Measurements from ENCODE around the gene CCDC148.

The CCDC148 gene

DNA sequence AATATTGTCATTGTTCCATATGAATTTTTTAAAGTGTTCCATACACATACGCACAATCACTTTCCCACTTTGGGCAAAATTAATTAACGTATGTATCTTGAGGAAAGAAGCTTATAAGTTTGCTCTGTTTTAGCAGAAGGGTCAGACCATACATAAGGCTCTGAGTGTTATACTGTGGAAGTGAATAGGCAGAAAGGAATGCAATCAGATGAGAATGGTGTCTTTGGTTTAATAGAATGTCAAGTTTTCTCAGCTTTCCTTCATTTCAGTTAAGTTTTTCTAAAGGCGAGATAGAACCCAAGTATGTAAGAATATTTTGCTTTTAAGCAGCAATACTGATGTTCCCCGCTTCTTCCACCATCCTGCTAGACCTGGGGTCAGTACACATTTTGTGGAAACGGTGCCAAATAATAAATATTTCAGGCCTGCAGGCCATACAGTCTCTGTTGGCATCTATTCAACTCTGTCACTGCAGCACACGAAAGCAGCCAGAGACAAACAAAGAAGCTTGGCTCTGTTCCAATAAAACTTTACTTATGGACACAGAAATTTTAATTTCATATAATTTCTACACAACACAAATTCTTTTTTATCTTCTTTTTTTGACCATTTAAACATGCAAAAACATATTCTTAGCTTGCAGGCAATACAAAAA lies 254.3 kb downstream of the CCDC148 start:
- peak; percentile 23 for DNase-seq

DNA sequence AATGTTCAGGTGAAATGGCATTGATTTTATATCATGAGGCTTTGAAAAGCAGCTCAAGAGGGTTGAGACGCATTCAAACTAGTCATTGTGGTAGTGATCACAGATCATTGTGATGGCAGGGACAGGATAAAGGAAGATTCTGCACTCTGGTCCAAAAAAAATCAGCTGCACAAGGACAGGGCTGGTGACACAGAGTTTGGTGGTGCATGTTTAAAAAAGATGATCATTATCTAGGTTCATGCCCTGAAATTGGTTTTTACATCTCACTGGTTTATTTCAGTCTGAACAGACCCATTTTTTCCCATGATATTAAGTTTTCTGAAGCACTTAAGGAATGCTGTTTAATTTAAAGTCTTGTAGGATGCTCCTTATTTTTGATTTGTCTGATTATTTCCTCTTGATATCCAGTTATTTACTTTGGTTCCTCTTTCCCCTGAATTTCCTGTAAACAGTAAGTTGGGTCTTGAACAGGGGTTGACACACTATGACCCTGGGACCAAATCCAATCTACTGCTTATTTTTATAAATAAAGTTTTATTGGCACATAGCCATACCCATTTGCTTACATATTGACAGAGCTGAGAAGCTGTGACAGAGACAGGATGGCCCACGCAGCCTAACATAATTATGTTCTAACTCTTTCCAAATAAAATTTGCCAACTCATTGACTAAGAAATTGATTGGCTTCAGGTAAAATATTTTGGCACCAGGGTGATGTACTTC lies 256.5 kb downstream of the CCDC148 start:
- no peak for DNase-seq

DNA sequence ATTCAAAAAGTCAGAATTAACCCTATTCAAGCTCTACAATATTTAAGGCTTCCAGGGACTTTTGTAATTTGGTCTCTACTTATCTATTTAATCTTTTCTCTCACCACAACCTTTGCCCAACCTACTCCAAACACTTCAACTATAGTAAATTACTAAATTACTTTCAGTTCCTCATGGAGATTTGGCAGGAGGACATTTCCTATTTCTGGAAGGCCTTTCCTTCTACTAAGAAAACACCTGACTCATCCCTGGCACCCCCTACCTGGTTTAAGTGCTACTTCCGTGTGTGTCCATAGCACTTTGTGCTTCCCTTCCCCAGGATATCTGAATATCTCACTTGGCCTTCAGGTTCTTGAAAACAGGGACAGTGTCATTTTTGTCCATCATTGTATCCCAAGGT lies 258.6 kb downstream of the CCDC148 start:
- DNase-seq, result no peak

DNA sequence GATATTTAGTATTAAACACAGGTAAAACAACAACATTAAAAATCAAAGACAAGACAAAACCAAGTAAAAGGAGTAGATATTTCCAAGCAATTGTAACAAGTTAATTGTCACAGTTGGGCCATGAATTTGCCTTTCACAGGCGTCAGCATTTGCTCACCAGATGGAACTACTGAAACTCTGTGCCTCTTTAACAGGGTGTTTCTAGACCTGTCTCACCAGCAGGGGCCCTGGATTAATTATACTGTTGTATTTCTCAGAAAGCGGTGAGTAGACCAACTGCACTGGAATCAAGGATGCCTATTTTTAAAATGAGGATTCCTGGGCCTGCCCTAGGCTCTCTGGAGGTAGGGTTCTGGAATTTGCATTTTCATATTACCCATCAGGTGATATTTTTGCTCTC lies 262.3 kb downstream of the CCDC148 start:
- no peak for DNase-seq

DNA sequence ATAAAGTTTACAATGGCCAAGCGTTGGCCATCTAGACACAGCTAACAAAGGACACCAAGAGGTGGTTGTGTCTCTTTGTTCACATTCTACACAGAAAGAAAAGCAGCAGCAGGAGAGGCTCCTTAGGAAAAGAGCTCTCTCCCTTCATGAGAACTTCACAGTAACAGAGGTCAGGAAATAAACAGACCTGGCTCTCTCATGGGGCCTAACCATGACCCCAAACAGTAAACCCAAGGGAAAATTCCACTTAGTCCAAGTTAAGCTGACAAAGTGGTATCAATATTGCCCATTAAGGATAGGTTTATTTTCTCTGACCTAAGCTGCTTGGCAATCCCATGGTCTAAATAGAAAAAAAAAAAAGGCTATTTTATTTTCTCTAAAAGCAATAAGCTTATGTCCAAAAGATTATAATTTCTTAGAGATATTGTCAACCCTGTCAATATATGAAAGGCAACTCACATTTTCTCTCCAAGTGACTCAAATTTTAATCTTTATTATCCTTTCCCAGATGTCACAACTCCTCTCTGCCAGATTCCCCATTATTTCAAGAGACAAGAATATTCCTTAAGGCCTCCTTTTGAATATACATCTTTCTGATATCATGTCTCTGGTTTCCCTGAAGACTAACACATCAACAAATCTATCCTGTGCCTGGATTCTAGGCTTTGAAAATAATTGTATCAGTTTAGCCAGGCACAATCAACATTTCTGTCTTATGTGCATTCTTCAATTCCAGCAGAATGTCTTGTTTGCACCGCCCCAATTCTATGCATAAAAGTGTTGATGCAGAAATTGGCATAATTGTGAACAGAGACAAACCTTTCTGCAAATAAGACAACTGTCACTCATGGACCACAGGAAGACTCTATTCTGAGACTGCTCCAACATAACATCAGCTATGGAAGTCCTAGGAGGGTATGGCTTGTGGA lies 263.8 kb downstream of the CCDC148 start:
- no peak for DNase-seq

GRCh38 chr2:158191076-158191895 lies 265.3 kb downstream of the CCDC148 start:
- DNase-seq, result no peak

- DNase-seq, result no peak
Observed at GRCh38 chr2:158189526-158189925, 267.0 kb downstream of the CCDC148 start.

- DNase-seq, result no peak
Observed at GRCh38 chr2:158187908-158188307, 268.6 kb downstream of the CCDC148 start.

DNA sequence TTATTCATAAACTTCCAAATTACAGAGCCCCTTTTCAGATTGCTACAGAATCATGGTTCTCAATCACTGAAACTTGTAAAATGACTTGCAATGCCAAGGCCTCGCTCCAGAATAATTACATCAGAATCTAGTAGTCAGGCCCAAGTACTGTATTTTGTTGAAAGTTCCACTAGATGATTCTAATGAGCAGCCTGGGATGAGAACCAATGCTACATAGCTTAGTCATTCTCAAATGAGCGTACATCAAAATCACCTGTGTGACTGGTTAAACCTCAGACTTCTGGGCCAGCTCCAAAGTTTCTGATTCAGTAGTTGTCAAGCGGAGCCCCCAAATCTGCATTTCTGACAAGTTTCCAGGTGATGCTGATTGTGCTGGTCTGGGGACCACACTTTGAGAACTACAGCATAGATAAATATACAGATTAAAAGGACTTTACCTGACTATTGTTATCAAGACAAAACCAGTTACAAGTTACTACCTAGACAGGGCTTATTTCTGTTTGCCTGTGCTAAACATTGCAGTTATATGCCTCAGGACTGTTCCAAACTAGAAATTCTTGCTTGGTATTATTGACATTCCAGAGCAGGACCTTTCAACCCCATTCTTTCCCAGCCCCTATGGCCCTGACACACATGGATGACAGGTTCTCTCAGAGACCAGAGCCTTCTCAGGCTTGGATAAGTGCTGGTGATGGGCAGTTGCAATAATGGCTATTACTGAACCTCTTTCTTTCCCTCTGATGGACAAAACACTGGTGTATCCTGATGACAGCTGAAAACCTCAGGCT lies 271.8 kb downstream of the CCDC148 start:
- no peak for DNase-seq

DNA sequence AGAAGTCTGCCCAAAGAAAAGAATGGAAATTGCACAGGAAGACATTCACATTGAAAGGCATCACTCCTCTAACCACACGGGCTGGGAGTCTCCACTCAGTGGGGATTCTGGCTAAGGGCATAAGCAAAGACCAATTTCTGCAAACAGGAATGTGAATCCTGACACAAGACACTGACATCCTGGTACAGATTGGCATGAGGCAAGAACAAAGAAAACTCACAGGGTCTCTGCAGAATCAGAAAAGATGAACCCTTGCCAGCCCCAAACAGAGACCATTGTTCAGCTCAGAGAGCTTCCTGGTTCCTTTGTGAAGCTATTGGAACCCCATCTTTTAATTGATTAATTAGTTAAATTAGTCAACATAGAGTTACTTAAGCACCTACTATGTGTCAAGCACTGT lies 272.6 kb downstream of the CCDC148 start:
- no peak for DNase-seq

DNA sequence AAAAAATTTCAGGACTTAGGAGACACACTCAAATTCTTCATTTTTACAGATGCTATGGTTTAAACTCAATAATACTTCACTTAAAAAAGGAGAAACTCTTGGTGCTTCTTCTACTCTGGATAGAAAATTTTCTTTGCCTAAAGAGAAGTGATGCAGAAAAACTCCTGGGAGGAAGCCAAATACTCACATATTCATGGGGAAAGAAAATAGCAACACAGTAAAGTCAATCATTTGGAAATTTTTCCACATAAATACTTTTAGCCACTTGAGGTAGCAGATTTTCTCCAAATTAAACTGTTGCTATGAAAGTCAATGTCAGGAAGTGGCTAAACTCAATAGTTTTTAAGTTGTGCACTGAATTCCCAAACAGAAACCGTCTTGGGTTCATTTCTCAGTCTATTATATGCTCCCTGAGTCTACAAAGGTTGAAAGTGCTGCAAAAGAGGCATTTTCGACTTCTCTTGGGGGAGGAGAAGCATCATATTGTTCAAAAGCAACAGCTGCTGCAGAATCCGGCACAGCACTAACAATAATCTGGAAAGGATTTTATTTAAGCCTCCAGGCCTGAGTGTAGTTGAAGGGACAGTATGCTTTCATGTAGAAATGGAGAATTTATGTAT lies 273.8 kb downstream of the CCDC148 start:
- DNase-seq, result no peak

DNA sequence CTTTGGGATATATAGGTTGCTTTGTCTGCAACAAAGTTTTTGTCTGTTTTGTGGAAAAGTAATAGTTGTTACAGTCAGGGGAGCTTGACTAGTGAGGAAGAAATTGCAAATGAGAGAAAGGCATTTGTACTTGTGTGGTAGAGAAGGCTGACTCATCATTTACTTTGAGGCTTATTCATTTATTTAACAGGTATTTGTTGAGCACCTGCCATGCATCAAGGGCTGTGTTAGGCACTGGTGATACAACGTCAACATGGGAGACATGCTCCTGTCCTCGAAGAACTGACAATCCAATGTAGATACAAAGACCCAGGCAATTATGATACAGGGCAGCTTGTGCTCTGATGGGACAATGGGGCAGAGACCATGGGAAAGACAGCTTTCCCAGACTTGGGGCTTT lies 275.4 kb downstream of the CCDC148 start:
- no peak for DNase-seq

- no peak for DNase-seq
Observed at GRCh38 chr2:158179660-158180059, 276.9 kb downstream of the CCDC148 start.

- no peak for DNase-seq
Observed at GRCh38 chr2:158178646-158179045, 277.9 kb downstream of the CCDC148 start.

DNA sequence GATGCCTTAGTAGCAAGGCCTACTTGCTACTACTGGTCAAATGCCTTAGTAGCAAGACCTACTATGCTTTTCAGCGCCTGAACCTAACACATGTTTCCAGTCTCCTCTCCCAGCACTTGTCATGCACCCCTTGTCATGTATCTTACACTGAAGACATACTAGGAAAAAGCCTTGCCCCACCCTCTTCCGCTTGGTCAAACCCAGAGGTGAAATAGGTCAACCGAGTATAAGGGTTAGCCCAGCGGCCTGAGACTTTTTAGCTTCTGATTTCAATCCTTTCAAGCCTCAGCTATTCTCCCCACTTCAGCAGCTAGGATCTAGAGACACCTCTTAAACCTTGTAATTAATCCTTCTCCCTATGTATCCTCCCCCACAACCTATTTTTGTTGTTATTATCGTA lies 281.6 kb downstream of the CCDC148 start:
- no peak for DNase-seq

- no peak for DNase-seq
Observed at GRCh38 chr2:158174495-158174894, 282.1 kb downstream of the CCDC148 start.

DNA sequence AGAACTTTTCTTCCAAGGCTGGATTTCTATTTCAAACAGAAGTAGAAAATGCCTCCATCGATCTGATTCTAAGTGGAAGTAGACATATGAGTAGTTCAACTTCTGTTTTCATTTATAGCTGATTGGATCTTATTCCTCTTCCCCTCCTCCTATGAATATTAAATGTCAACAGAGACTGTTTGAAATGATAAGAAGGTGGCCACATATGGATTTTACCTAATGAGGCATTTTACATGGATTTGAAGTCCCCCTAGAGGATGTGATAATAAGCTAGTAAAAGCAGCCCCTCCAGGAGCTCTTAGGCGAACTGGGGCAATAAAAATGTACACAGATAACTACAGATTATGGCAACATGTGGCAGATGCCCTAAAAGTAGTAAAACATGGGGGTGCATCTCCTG lies 283.8 kb downstream of the CCDC148 start:
- no peak for DNase-seq

DNA sequence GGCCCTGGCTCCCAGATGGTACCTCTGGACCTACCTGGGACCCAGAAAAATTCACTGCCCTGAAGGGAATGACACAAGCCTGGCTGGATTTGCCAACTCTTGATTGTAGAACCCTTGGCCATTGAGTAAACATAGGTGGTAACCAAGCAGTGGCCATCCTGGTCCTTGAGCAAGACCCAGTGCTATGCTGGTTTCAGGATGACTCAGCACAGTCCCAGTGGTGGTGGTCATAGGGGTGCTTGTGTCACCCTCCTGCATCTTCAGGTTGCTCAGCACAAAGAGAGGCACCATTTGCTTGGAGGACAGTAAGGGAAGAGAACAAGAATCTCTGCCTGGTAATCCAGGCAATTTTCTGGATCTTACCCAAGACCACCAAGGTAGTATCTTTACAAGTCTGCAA lies 302.0 kb downstream of the CCDC148 start:
- no peak for DNase-seq

- DNase-seq, result no peak
Observed at GRCh38 chr2:158153270-158154015, 303.1 kb downstream of the CCDC148 start.

DNA sequence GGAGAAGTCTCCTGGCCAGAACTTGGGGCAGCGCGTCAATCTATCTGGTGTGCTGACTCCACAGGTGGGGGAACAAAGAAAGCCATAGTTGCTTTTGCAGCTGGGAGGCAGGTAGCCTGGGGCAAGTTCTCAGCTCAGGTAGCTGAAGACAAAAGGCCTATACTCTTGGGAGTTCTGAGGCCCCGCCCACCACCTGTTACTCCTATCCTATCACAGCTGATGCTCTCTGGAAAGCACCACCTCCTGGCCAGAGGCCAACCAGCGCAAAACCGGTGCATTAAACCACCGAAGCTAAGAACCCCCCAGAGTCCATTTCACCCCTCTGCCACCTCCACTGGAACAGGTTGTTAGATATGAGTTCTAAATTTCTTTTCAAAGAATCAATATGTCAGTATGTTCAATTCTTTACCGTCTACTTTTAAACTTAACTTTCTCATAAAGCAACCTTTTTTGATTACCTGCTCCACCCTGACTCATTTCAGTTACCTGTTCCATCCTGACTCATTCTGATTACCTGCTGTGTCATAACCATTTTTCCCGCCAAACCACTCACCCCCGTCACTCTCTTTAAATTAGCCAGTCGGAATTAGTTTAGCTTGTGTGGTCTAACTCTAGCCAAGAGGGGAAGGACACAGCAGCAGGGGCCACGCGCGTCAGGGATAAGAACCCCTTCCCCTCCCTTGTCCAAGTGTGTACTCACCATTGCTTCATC lies 311.5 kb downstream of the CCDC148 start:
- DNase-seq, result no peak
